GM20000 (cell line): ENCODE results near the gene GRAMD2A.

Source experiments
- DNase-seq: peaks from one replicate; pipeline ENCODE4 v3.0.0; 2012; ENCODE audit warnings: low spot score
- TF ChIP-seq, protein P1 (sequence below): IDR thresholded peaks from 2 replicates; pipeline ENCODE4 v1.5.1; 2012; ENCODE audit warnings: mild to moderate bottlenecking, control low read depth; ENCODE audit errors: extremely low read depth, missing control alignments

The GRAMD2A gene

DNA sequence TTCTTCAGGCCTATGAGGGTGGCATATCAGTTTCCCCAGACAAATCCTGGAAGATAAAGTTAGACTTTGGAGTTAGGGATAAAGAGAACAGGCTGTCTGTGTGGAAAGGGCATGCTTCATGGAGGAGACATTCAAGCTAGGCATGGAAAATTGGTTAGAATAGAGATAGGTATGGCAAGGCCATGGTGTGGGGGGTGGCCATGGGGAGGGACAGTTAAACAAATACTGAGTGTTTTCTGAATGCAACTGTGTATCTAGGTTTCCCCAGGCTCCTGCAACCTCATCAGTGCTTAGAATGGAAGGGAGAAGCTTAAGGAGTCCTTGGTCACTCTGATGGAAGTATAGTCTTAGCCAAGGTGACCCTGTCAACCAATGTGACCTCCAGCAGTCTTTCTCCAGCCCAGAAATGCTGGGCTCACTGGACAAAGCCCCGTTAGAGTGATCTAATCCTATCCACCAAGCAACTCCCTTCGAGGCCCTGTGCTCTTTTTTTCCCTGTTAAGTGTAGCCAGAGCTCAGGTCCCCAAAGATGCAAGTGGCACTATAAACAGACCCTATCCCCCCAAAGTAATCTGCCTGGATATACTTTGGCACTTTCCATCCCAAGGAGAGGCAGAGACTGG, 38.9 kb upstream of the GRAMD2A start:
- TF ChIP-seq, protein P1, sequence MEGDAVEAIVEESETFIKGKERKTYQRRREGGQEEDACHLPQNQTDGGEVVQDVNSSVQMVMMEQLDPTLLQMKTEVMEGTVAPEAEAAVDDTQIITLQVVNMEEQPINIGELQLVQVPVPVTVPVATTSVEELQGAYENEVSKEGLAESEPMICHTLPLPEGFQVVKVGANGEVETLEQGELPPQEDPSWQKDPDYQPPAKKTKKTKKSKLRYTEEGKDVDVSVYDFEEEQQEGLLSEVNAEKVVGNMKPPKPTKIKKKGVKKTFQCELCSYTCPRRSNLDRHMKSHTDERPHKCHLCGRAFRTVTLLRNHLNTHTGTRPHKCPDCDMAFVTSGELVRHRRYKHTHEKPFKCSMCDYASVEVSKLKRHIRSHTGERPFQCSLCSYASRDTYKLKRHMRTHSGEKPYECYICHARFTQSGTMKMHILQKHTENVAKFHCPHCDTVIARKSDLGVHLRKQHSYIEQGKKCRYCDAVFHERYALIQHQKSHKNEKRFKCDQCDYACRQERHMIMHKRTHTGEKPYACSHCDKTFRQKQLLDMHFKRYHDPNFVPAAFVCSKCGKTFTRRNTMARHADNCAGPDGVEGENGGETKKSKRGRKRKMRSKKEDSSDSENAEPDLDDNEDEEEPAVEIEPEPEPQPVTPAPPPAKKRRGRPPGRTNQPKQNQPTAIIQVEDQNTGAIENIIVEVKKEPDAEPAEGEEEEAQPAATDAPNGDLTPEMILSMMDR, result no peak
- DNase-seq, result no peak

DNA sequence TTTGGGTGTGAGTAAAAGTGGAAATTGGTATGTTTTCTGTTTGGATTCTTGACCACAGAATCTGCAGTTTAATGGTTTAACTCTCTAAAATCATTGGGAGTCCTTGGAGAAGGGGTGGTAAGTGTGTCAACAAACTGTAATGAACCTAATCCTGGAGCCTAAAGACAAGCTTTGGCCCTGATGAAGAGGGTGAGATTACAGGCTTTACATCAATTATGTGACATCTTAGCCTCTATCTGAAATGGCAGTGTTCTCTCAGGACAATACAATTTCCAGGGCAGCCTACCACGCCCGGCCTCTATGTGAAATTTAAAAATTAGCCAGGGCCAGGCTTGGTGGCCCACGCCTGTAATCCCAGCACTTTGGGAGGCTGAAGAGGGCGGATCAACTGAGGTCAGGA, 37.7 kb upstream of the GRAMD2A start:
- DNase-seq, result no peak
- TF ChIP-seq, protein P1, result no peak

DNA sequence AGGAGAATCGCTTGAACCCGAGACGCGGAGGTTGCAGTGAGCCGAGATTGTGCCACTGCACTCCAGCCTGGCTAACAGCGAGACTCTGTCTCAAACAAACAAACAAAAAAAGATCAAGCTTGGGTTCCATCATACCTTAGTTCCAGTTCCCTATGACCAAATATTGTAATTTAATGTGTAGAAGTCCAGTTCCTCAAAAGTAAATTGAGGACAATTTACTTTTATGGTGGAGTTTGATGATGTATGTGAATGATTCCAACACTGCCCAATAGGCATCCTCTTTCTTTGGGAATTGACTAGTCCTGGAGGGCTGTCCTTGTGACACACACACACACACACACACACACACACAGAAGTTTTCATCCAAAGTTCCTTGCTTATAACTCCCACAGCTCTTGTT, 36.2 kb upstream of the GRAMD2A start:
- TF ChIP-seq, protein P1, result no peak
- DNase-seq, result no peak

DNA sequence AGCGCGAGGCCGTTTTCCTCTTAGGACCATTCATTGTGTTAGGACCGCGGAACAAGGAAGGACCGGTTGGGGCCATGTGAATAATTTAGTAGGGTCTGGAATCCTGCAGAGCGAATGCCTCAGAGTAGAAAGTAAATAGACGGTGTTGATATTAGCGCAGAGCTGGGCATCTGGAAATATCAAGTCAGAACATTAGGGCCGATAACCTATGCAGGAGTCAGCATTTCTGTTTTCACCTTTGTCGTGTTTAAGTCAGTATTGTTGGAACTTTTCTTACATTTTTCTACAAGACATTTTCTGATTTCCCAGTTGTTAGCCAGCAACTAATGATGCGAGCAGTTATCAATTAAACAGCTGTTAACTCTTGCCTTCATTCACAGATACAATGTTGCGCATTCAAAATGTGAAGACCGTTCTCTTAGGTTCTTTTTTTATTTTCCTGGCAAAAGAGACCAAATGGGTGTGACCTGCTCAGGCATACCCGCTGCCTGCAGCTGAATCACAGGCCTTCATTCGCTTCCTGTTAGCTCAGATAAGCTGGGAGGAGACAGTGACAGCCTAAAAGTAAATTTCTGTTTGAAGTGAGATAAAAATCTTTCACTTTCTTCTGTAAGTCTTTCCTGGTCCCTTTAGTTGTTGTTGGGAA, 34.4 kb upstream of the GRAMD2A start:
- TF ChIP-seq, protein P1, result no peak
- DNase-seq, result peak; percentile 33

DNA sequence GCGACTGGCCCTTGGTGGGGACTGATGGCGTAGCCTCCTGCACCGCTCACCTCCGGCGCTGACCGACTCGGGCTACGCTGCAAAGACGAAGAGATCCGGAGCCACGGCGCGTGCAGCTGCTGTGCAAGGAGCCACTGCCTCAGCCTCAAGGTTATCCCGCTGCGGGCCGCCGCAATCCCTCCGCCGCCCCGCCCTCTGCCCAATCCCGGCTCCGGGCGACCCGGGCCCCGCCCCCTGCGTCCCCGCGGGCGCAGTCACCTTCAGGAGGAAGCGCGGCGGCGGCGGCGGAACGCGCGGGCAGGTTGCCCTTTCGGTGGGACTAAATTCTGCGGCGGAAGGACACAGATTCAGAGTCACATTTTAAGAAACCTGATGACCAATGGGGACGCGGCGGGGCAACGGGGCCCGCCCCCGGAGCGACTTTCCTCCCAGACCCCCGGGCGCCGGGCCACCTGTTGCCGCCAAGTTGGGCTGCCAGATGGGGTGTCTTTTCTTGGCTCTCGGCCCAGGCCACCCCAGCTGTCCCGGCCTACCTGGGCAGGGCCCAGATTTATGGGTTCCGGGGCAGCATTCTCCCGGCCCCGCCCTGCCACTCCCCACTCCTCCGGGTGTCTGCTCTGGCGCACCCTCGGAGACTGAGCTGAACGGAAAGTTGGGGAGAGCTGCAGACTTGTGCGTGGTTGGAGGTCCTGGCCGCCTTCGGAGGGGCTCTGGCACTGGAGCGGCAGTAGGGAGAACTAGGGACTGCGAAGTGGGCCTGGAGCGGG, 33.7 kb upstream of the GRAMD2A start, which contains the start of gene PKM:
Gene PKM, minus strand, starts transcription at position 125 of the 767 bp plus-strand sequence. CDS start 12,093 bp downstream, outside the sequence.
- peak; percentile 95 for DNase-seq
- TF ChIP-seq, protein P1, result no peak

DNA sequence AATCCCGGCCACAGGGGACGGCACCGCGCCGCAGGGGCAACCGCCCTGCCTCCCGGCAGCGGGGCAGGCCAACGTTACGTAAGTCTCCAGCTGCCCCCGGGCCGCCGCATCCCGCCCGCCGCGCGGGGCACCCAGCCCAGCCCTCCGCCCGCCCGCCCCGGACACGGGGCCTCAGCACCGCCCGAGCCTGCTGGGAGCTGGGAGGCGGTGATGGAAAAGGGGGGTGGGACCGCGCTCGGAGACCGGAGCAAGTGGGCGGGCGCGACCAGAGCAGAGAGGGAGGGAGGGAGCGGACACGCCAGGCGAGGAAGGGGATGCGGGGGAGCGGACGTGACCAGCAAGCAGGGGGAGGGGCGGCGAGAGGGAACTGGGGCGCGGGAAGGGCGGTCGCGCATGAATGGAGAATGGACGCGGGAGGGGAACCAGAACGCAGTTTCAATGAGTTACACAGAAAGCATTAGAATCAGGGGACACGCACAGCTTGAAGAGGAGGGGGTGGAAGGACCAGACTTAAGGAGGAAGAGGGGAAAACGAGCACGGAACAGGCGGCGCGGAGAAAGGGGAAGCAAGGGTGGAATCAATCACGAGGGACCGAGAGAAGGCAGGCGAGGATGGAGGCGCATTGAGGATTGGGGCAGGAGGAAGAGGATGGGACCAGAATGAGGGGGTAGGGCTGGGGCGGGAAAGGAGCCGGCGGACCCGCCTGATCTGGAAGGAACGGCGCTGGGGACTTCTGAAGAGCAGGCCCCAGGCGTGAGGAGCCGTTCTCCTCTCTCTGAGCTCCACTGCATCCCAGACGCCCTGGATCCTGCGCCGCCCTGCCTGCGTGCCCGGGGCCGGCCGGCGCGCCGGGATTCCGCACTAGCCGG, 32.8 kb upstream of the GRAMD2A start:
- TF ChIP-seq, protein P1, result no peak
- DNase-seq, result peak; percentile 83
